ENCODE results near the gene GOLIM4.

GOLIM4 gene

GRCh38 chr3:168100777-168101492 lies 5.2 kb upstream of the GOLIM4 start:
- DNase-seq (ENCODE audit: low read depth in 2 of 2) = no peak

GRCh38 chr3:168097381-168097780 lies 1.7 kb upstream of the GOLIM4 start:
- no peak for DNase-seq (ENCODE audit: low read depth in 2 of 2)

GRCh38 chr3:168096210-168096652 lies 507 bp upstream of the GOLIM4 start:
- DNase-seq (ENCODE audit: low read depth in 2 of 2) = no peak

- DNase-seq (ENCODE audit: low read depth in 2 of 2) = peak in 1 of 2 experiments; percentile 14
Observed at GRCh38 chr3:168094877-168095610, 680 bp downstream of the GOLIM4 start.

GRCh38 chr3:168094580-168094876 lies 1.2 kb downstream of the GOLIM4 start:
- DNase-seq (ENCODE audit: low read depth in 2 of 2) = no peak

- no peak for DNase-seq (ENCODE audit: low read depth in 2 of 2)
Observed at GRCh38 chr3:168093790-168094189, 1.9 kb downstream of the GOLIM4 start.

- DNase-seq (ENCODE audit: low read depth in 2 of 2) = no peak
Observed at GRCh38 chr3:168093229-168093628, 2.5 kb downstream of the GOLIM4 start.

- DNase-seq (ENCODE audit: low read depth in 2 of 2) = no peak
Observed at GRCh38 chr3:168091941-168092340, 3.8 kb downstream of the GOLIM4 start.

- DNase-seq (ENCODE audit: low read depth in 2 of 2) = no peak
Observed at GRCh38 chr3:168091302-168091858, 4.3 kb downstream of the GOLIM4 start.

- no peak for DNase-seq (ENCODE audit: low read depth in 2 of 2)
Observed at GRCh38 chr3:168090306-168091085, 5.2 kb downstream of the GOLIM4 start.

GRCh38 chr3:168089179-168089771 lies 6.4 kb downstream of the GOLIM4 start:
- DNase-seq (ENCODE audit: low read depth in 2 of 2) = no peak

GRCh38 chr3:168088106-168088720 lies 7.5 kb downstream of the GOLIM4 start:
- DNase-seq (ENCODE audit: low read depth in 2 of 2) = no peak

- DNase-seq (ENCODE audit: low read depth in 2 of 2) = no peak
Observed at GRCh38 chr3:168087539-168087938, 8.2 kb downstream of the GOLIM4 start.

- DNase-seq (ENCODE audit: low read depth in 2 of 2) = no peak
Observed at GRCh38 chr3:168086541-168087260, 9.0 kb downstream of the GOLIM4 start.

- DNase-seq (ENCODE audit: low read depth in 2 of 2) = no peak
Observed at GRCh38 chr3:168085491-168086119, 10.1 kb downstream of the GOLIM4 start.

GRCh38 chr3:168083906-168084305 lies 11.8 kb downstream of the GOLIM4 start:
- no peak for DNase-seq (ENCODE audit: low read depth in 2 of 2)

GRCh38 chr3:168081856-168082255 lies 13.9 kb downstream of the GOLIM4 start:
- DNase-seq (ENCODE audit: low read depth in 2 of 2) = no peak

GRCh38 chr3:168081171-168081771 lies 14.5 kb downstream of the GOLIM4 start:
- DNase-seq (ENCODE audit: low read depth in 2 of 2) = no peak

GRCh38 chr3:168080499-168081170 lies 15.1 kb downstream of the GOLIM4 start:
- DNase-seq (ENCODE audit: low read depth in 2 of 2) = no peak
